ENCODE results near the gene YY1. TPM values are rescaled to one million over a fixed set of nuclear protein-coding genes. Genes with fewer than 3 reads are reported as not detected.
"Not testable (repeated sequence)": the region's sequence is repeated elsewhere in the genome, so short reads cannot be mapped to it uniquely, and the experiment has no call there.

Gene YY1
- total and polyA plus RNA-seq, 4 experiments from 2014 or later, result 8.9 to 90.3 (median 54.5) TPM

- Histone ChIP-seq H3K4me3 (ENCODE audit: low read length in 2 of 2) (no peak overlapping the region), H3K27ac (ENCODE audit: low read depth, low read length) (no peak overlapping the region), H3K36me3 (ENCODE audit: insufficient read depth, low read length) (peaks cover 24% of the 10 kb centered on the region), H3K4me1 (ENCODE audit: insufficient read depth, low read length) (peaks cover 19% of the 10 kb centered on the region), H3K9me3 (ENCODE audit: control insufficient read depth in 1 of 2, low read length in 2 of 2) (no peaks in the 10 kb centered on the region), H3K27me3 (ENCODE audit: insufficient read depth, low read length) (no peaks in the 10 kb centered on the region)
- POLR2A ChIA-PET (ENCODE audit: partially characterized antibody), result no interaction called here
- peak overlapping the region in 4 of 7 donors; percentile 47 to 64 (median 59) for H3K27ac Mint-ChIP-seq
- intact Hi-C loops (cut with micrococcal nuclease), result no loop called here
- H3K9me3 Mint-ChIP-seq, result peaks cover 0 to 2% (median 0%) of the 10 kb centered on the region in 8 donors
- peaks cover 30 to 60% (median 37%) of the 10 kb centered on the region in 4 donors for H3K4me1 Mint-ChIP-seq
- no peaks in the 10 kb centered on the region for H3K27me3 Mint-ChIP-seq
- no peak overlapping the region for H3K4me3 Mint-ChIP-seq
- no peak for DNase-seq
- CTCF ChIA-PET (ENCODE audit: partially characterized antibody), result interaction anchor here (1.1 to 1.5 kb wide), 2 partner anchors 8 to 87 kb away, joined by 3 to 4 read pairs; no protein-coding TSS in a partner anchor
- H3K36me3 Mint-ChIP-seq, result peaks cover 0 to 46% of the 10 kb centered on the region in 2 donors
These were observed 40.6 kb downstream of the YY1 start for GRCh38 chr14:100279563-100279962.

DNA sequence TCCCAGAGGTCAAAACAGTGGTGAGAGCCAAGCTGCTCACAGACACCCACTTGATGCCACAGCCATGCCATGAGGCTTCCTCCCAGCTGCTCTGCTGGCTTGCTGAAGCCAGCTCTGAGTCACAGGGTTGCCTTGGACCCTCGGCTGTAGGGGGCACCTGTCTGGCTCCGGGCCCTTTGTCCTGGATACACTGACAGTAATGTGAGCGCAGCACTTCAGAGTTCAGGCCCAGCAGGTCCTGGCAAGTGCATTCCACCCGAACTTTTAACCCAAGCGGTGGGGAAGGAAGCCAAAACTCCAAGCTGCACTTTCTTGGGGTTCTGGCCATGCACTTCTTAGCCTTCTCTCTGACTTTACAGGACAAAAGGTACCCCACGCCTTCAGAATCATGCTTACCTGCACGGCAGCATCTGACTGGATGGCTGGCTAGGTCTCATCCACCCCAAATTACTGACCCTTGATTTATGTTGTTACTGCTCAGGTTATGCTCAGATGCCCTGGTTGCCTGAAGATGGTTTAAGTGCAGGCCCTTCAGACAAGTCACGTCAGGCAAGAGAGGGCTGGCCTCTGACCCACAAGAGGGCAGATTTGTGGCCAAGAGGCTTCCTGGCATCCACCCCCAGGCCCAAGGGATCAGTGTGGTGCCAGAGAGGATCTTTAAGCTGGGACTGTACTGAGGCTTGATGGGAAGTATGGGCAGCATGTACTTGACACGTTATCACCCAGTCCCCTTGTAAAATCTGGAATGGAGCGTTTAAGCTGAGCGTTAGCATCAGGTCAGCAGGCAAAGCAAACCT lies 42.5 kb downstream of the YY1 start:
- H3K27ac Mint-ChIP-seq, result peak overlapping the region in 3 of 7 donors; percentile 12 to 55 (median 22)

GRCh38 chr14:100282083-100282350 lies 43.1 kb downstream of the YY1 start:
- Mint-ChIP-seq H3K27ac (peak overlapping the region in 3 of 7 donors; percentile 17 to 71 (median 33)), H3K36me3 (peaks cover 0 to 32% of the 10 kb centered on the region in 2 donors), H3K4me1 (peaks cover 16 to 43% (median 26%) of the 10 kb centered on the region in 4 donors), H3K27me3 (no peaks in the 10 kb centered on the region), H3K9me3 (peaks cover 0 to 2% (median 0%) of the 10 kb centered on the region in 8 donors), H3K4me3 (no peak overlapping the region)
- POLR2A ChIA-PET (ENCODE audit: partially characterized antibody), result no interaction called here
- intact Hi-C loops (cut with micrococcal nuclease), result no loop called here
- no peaks in the 10 kb centered on the region for H3K9me3 ChIP-seq (ENCODE audit: control insufficient read depth in 1 of 2, low read length in 2 of 2)
- H3K4me1 ChIP-seq (ENCODE audit: insufficient read depth, low read length), result peaks cover 18% of the 10 kb centered on the region
- no peaks in the 10 kb centered on the region for H3K27me3 ChIP-seq (ENCODE audit: insufficient read depth, low read length)
- H3K4me3 ChIP-seq (ENCODE audit: low read length in 2 of 2), result no peak overlapping the region
- DNase-seq, result no peak
- H3K27ac ChIP-seq (ENCODE audit: low read depth, low read length), result no peak overlapping the region
- peaks cover 8% of the 10 kb centered on the region for H3K36me3 ChIP-seq (ENCODE audit: insufficient read depth, low read length)
- CTCF ChIA-PET (ENCODE audit: partially characterized antibody), result interaction anchor here (1.1 to 2.1 kb wide), 3 partner anchors 13 to 89 kb away, joined by 3 to 5 read pairs (median 5); no protein-coding TSS in a partner anchor

More for the DNA sequence above, 42.5 kb downstream of the YY1 start:
- no peaks in the 10 kb centered on the region for H3K27me3 Mint-ChIP-seq
- ChIA-PET POLR2A (ENCODE audit: partially characterized antibody) (no interaction called here), CTCF (ENCODE audit: partially characterized antibody) (interaction anchor here (1.0 to 2.1 kb wide), 2 partner anchors 20 to 89 kb away, joined by 3 to 5 read pairs; no protein-coding TSS in a partner anchor)
- DNase-seq, result no peak
- H3K4me1 Mint-ChIP-seq, result peaks cover 17 to 48% (median 26%) of the 10 kb centered on the region in 4 donors
- intact Hi-C loops (cut with micrococcal nuclease), result no loop called here
- peaks cover 10% of the 10 kb centered on the region for H3K36me3 ChIP-seq (ENCODE audit: insufficient read depth, low read length)
- H3K27me3 ChIP-seq (ENCODE audit: insufficient read depth, low read length), result no peaks in the 10 kb centered on the region
- H3K4me1 ChIP-seq (ENCODE audit: insufficient read depth, low read length), result peaks cover 18% of the 10 kb centered on the region
- H3K4me3 ChIP-seq (ENCODE audit: low read length in 2 of 2), result no peak overlapping the region
- no peak overlapping the region for H3K27ac ChIP-seq (ENCODE audit: low read depth, low read length)
- H3K36me3 Mint-ChIP-seq, result peaks cover 0 to 35% of the 10 kb centered on the region in 2 donors
- H3K9me3 Mint-ChIP-seq, result peaks cover 0 to 2% (median 0%) of the 10 kb centered on the region in 8 donors
- no peaks in the 10 kb centered on the region for H3K9me3 ChIP-seq (ENCODE audit: control insufficient read depth in 1 of 2, low read length in 2 of 2)
- no peak overlapping the region for H3K4me3 Mint-ChIP-seq

- peaks cover 15 to 35% (median 22%) of the 10 kb centered on the region in 4 donors for H3K4me1 Mint-ChIP-seq
- Histone ChIP-seq H3K36me3 (ENCODE audit: insufficient read depth, low read length) (peaks cover 3% of the 10 kb centered on the region), H3K4me1 (ENCODE audit: insufficient read depth, low read length) (peaks cover 18% of the 10 kb centered on the region), H3K27ac (ENCODE audit: low read depth, low read length) (no peak overlapping the region), H3K9me3 (ENCODE audit: control insufficient read depth in 1 of 2, low read length in 2 of 2) (no peaks in the 10 kb centered on the region), H3K27me3 (ENCODE audit: insufficient read depth, low read length) (no peaks in the 10 kb centered on the region), H3K4me3 (ENCODE audit: low read length in 2 of 2) (no peak overlapping the region)
- intact Hi-C loops (cut with micrococcal nuclease), result no loop called here
- DNase-seq, result no peak
- ChIA-PET CTCF (ENCODE audit: partially characterized antibody) (interaction anchor here (0.6 to 4.8 kb wide), 9 partner anchors 9 to 380 kb away, joined by 3 to 38 read pairs (median 4); no protein-coding TSS in a partner anchor), POLR2A (ENCODE audit: partially characterized antibody) (interaction anchor here (0.6 to 1.2 kb wide), 3 partner anchors 19 to 218 kb away, joined by 3 read pairs; partner anchors contain the start of gene EVL)
- peaks cover 0 to 24% of the 10 kb centered on the region in 2 donors for H3K36me3 Mint-ChIP-seq
- peaks cover 0 to 2% (median 0%) of the 10 kb centered on the region in 8 donors for H3K9me3 Mint-ChIP-seq
- H3K27me3 Mint-ChIP-seq, result no peaks in the 10 kb centered on the region
- H3K27ac Mint-ChIP-seq, result peak overlapping the region in 4 of 7 donors; percentile 33 to 71 (median 58)
- peak overlapping the region in 4 of 8 donors; percentile 17 to 59 (median 44) for H3K4me3 Mint-ChIP-seq
These were observed 43.9 kb downstream of the YY1 start for GRCh38 chr14:100282766-100283419.

GRCh38 chr14:100283436-100283835 lies 44.5 kb downstream of the YY1 start:
- intact Hi-C loops (cut with micrococcal nuclease); H3K27me3 ChIP-seq (ENCODE audit: insufficient read depth, low read length); H3K36me3 ChIP-seq (ENCODE audit: insufficient read depth, low read length); DNase-seq; H3K9me3 ChIP-seq (ENCODE audit: control insufficient read depth in 1 of 2, low read length in 2 of 2); H3K27ac ChIP-seq (ENCODE audit: low read depth, low read length); H3K27me3 Mint-ChIP-seq; H3K4me3 ChIP-seq (ENCODE audit: low read length in 2 of 2); H3K9me3 Mint-ChIP-seq: not testable (repeated sequence)
- H3K36me3 Mint-ChIP-seq, result peaks cover 0 to 20% of the 10 kb centered on the region in 2 donors
- ChIA-PET POLR2A (ENCODE audit: partially characterized antibody) (interaction anchor here (0.6 to 1.2 kb wide), 3 partner anchors 19 to 218 kb away, joined by 3 read pairs; partner anchors contain the start of gene EVL), CTCF (ENCODE audit: partially characterized antibody) (interaction anchor here (0.7 to 4.8 kb wide), 8 partner anchors 9 to 96 kb away, joined by 3 to 38 read pairs (median 5); no protein-coding TSS in a partner anchor)
- H3K4me1 Mint-ChIP-seq, result peaks cover 11 to 30% (median 18%) of the 10 kb centered on the region in 4 donors
- H3K27ac Mint-ChIP-seq, result peak overlapping the region in 2 of 7 donors; percentile 31 to 33
- H3K4me1 ChIP-seq (ENCODE audit: insufficient read depth, low read length), result peaks cover 18% of the 10 kb centered on the region
- peak overlapping the region in 2 of 8 donors; percentile 58 to 59 for H3K4me3 Mint-ChIP-seq

DNA sequence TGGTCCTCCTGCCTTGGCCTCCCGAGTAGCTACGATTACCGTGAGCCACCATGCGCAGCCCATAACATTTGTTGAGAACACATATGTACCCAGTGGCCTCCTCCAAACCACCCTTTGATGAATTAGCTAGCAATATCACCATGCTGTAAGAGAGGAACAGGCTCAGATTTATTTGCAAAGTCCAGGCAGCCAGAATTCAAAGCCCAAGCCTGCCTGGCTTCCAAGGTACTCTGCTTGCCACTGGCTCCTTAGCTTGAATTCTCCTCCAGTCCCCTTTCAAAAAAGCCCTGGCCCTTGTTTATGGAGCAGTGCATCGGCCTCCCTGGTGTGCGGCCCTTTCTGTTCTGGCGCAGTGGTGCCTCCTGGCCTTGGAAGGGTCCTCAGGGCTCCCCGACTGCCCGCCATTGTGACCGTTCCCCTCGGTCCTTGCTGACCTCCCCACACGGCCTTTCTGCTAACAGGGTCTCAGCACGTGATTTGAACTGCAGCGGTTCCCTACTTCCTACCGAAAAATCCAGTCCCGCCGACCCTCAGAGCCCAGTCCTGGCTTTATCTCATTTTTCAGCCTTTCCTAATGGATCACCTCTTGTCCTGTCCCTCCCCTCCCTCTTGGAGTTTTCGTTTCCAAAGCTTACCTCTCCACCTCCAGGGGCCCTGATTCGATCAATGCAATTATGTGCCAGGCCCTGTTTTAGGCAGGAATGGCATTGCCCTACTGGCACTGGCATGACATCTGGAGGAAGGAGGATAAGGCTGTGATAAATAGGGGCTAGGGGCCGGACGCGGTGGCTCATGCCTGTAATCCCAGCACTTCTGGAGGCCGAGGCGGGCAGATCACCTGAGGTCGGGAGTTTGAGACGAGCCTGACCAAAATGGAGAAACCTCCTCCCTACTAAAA lies 45.3 kb downstream of the YY1 start:
- peaks cover 3% of the 10 kb centered on the region for H3K36me3 ChIP-seq (ENCODE audit: insufficient read depth, low read length)
- DNase-seq, result no peak
- H3K9me3 ChIP-seq (ENCODE audit: control insufficient read depth in 1 of 2, low read length in 2 of 2), result no peaks in the 10 kb centered on the region
- ChIA-PET POLR2A (ENCODE audit: partially characterized antibody) (interaction anchor here (0.9 kb wide), 1 partner anchor 15 kb away, joined by 3 read pairs; no protein-coding TSS in a partner anchor), CTCF (ENCODE audit: partially characterized antibody) (interaction anchor here (0.6 to 4.8 kb wide), 7 partner anchors 10 to 96 kb away, joined by 3 to 38 read pairs (median 7); no protein-coding TSS in a partner anchor)
- no peaks in the 10 kb centered on the region for H3K27me3 Mint-ChIP-seq
- intact Hi-C loops (cut with micrococcal nuclease), result loop anchor here (2.0 kb wide), 1 partner anchor 23 kb away; the partner anchor contains the start of gene SLC25A29
- H3K27me3 ChIP-seq (ENCODE audit: insufficient read depth, low read length), result no peaks in the 10 kb centered on the region
- H3K4me1 ChIP-seq (ENCODE audit: insufficient read depth, low read length), result peaks cover 13% of the 10 kb centered on the region
- no peak overlapping the region for H3K27ac ChIP-seq (ENCODE audit: low read depth, low read length)
- peak overlapping the region in 6 of 7 donors; percentile 51 to 78 (median 76) for H3K27ac Mint-ChIP-seq
- H3K4me3 Mint-ChIP-seq, result peak overlapping the region; percentile 29 to 71 (median 65)
- H3K9me3 Mint-ChIP-seq, result no peaks in the 10 kb centered on the region
- H3K36me3 Mint-ChIP-seq, result peaks cover 0 to 14% of the 10 kb centered on the region in 2 donors
- peak overlapping the region in 1 of 2 donors; percentile 85 for H3K4me3 ChIP-seq (ENCODE audit: low read length in 2 of 2)
- peaks cover 5 to 22% (median 11%) of the 10 kb centered on the region in 4 donors for H3K4me1 Mint-ChIP-seq

Measured in CD4-positive, alpha-beta memory T cell (primary cell).